NCI-H2227 (cell line): ENCODE measurements around the gene METTL16.
A peak's percentile ranks its signal among the peaks of the same experiment; 100 is the strongest.
"Not testable (repeated sequence)": the region's sequence is repeated elsewhere in the genome, so short reads cannot be mapped to it uniquely, and the experiment has no call there.

Experiments
- DNase-seq: peaks from one replicate; lab custom pipeline; 2025; ENCODE audit not compliant: unreplicated experiment; lab: John Stamatoyannopoulos, UW

METTL16 gene

DNA sequence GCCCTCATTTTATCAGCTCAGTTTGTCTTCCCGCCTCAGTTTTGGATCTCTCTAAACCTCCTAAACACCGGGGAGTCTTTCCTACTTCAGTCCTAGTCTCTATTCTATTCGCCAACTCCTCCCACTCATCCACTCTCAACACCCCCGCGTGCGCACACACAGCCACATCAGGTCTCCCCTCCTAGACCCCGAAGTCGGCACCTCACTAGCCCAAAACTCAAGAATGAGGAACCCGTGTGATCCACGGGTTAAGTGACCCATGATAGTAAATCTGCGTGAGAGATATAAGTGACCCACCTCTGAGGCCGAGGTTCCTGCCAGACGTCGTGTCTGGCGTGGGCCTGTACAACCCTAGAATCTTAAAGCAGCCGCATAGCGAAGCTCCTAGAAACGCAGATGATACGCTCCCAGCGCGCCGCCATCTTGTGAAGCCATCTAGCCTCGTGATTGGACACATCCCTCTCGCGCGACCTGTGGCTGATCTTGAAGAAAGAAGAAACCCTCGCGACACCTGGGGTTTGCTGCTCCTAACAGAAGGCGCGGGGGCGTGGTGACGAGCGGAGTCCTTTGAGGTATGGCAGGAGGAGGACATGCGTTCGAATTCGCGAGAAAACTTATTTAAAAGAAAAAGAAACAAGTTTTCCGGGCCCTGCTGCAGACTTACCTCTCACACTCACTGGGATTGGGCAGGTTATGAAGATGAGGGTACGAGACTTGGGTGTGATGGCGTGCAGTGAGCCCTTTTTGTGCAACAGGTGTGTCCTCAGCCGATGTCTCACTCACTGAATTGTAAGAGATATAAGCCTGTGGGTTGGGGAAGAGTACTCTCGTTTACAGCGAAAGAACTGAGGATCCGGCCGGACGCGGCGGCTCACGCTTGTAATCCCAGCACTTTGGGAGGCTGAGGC lies at the start of gene METTL16:
Gene METTL16 (minus strand): TSS at position 427 of the 908 bp plus-strand sequence. CDS start 9,557 bp downstream, outside the sequence.
- peak; percentile 98 for DNase-seq

GRCh38 chr17:2560658-2561057 lies 49.0 kb upstream of the METTL16 start:
- DNase-seq: no peak

GRCh38 chr17:2551928-2552327 lies 40.2 kb upstream of the METTL16 start:
- DNase-seq: no peak

GRCh38 chr17:2551493-2551892 lies 39.8 kb upstream of the METTL16 start:
- DNase-seq: no peak

DNA sequence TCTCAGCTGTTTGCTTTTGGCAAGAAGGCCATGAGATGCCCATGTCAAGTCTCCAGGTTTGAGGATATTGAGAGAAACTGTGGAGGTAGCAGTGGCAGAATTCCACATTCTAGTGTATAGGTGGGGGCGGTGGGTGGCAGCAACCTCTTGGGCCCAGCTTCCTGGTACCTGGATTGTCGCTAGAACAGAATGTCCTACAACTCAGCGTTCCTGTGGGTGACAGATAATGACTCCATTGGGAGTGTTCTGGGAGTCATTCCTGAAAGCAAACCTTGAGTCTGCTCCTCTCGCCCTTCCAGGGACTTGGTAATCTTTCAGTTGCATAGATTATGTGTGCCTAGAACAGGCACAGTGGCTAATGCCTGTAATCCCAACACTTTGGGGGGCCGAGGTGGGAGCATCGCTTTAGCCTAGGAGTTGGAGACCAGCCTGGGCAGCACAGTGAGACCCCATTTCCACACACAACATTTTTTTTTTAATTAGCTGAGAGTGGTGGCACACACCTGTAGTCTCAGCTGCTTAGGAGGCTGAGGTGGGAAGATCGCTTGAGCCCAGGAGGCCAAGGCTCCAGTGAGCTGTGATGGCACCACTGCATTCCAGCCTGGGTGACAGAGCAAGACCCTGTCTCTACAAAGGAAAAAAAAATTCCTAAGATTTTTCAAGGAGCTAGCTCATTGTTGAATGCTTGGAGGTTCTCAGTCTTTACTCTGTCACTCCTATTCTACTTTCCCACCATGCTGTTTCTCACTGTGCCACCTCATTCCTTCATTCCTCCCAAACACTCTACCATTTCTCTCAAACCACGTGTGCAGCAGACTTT lies 37.9 kb upstream of the METTL16 start:
- DNase-seq: no peak

DNA sequence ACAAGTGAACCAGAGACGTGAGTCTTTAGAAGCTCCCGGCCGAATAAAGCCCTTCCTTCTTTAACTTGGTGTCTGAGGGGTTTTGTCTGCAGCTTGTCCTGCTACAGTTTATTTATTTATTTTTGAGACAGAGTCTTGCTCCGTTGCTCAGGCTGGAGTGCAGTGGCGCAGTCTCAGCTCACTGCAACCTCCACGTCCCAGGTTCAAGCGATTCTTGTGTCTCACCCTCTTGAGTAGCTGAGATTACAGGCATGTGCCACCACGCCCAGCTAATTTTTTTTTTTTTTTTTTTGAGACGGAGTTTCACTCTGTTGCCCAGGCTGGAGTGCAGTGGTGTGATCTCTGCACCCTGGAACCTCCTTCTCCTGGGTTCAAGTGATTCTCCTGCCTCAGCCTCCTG lies 36.3 kb upstream of the METTL16 start:
- DNase-seq: not testable (repeated sequence)

DNA sequence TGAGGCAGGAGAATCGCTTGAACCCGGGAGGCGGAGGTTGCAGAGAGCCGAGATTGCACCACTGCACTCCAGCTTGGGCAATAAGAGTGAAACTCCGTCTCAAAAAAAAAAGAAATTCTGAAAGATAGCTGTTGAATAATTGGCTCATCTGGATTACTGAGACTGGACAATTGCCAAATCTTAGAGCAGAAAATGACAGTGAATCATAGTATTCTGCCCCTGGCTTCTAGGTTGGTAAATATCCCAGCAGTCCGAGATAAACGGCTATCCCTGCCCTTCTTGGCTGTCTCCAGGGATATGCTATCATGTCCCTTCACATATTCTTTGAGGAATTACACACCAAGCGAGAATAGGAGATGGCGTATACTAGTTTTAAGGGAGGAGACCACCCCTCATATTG lies 35.5 kb upstream of the METTL16 start:
- peak; percentile 20 for DNase-seq

DNA sequence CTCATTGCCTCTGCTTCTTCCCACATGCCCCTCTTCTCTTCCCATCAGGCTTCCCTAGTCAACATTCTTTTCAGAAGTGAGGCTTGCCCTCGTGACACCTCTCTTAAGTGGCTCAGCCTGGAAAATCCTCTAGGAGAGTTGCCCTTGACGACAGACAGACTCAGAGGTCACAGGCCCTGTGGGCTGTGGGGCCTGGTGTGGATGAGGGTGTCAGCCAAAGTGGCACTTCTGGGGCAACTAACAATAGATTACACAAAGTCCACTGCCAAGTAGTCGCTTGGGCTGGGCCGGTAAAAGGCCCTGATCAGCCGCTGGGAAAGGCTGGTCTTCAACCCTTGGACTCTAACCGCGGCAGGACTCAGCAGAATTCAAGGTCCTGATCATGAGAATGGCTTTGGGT lies 33.7 kb upstream of the METTL16 start:
- DNase-seq: no peak

GRCh38 chr17:2542456-2542855 lies 30.8 kb upstream of the METTL16 start:
- DNase-seq: no peak

GRCh38 chr17:2542056-2542455 lies 30.4 kb upstream of the METTL16 start:
- DNase-seq: no peak

GRCh38 chr17:2537579-2537978 lies 25.9 kb upstream of the METTL16 start:
- DNase-seq: not testable (repeated sequence)

GRCh38 chr17:2532146-2532720 lies 20.5 kb upstream of the METTL16 start:
- DNase-seq: peak; percentile 35

- not testable (repeated sequence) for DNase-seq
Observed at GRCh38 chr17:2531243-2531954, 19.7 kb upstream of the METTL16 start.

GRCh38 chr17:2521775-2522410 lies 10.2 kb upstream of the METTL16 start:
- DNase-seq: not testable (repeated sequence)

DNA sequence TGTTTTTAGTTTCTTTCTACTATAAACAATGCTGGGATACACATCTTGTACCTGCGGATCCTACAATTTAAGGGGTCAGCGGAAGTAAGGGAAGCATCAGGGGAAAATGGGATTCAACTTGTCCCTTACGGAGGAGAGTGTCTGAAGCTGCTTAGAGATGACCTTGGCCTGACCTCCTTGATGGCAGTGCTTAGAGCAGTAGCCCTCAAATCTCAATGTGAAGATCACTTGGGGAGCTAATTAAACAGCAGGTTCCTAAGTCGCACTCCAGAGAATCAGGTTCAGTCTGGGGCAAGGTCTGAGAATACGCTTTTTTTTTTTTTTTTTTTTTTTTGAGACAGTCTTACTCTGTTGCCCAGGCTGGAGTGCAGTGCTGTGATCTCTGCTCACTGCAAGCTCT lies 9.6 kb upstream of the METTL16 start:
- DNase-seq: no peak

DNA sequence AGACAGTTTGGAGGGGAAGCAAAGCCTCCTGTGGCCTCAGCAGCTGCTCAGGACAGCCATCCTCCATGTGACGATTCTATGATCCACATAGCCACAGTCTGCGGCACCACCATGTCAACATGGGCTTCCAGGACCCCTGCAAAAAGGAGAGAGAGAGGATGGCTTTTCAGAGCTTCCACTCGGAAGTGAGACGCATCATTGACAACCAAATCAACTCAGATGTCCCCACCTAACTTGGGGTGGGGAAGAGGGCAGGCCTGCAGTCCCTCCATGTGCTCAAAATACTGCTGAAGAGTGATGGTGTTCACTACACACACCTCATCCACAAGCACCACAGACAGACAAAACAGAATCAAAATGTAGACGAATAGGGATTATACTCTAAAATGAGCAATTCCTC lies 5.9 kb upstream of the METTL16 start:
- no peak for DNase-seq

DNA sequence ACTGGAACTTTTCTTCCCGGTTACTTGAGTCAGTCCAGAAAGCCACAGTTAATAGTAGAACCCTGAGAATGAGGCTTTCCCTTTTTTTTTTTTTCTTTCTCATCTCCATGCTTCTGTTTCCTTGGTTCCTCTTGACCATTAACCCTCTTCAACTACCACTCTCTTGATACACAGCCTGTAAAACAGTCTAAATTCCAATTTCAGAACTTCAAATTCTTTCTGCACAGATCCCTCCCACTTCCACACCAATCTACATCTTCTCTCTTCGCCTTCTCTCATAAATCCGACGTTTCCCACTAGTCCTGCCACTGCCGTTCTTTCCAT lies 588 bp downstream of the METTL16 start:
- no peak for DNase-seq

- DNase-seq: no peak
Observed at GRCh38 chr17:2510559-2510958, 1.1 kb downstream of the METTL16 start.

- no peak for DNase-seq
Observed at GRCh38 chr17:2508035-2508434, 3.7 kb downstream of the METTL16 start.

- DNase-seq: not testable (repeated sequence)
Observed at GRCh38 chr17:2507015-2507414, 4.7 kb downstream of the METTL16 start.

DNA sequence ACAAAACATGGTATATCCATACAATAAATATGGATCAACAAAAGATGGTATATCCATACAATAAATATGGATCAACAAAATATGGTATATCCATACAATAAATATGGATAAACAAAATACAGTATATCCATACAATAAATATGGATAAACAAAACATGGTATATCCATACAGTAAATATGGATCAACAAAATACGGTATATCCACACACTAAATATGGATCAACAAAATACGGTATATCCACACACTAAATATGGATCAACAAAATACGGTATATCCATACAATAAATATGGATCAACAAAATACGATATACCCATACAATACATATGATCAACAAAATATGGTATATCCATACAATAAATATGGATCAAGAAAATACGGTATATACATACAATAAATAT lies 8.1 kb downstream of the METTL16 start:
- no peak for DNase-seq
